K562 (cell line): ENCODE results near the gene S100A8. TPM values are rescaled to one million over a fixed set of nuclear protein-coding genes. Genes with fewer than 3 reads are reported as not detected.

Source experiments
- ARID3B ChIP-seq: fragments of 250-450 bp; sonication (Bioruptor Pico); IDR thresholded peaks from 2 replicates; pipeline ENCODE4 v1.4.0; 2020; ENCODE audit warnings: borderline replicate concordance
- BRCA1 ChIP-seq, 2 experiments: fragments of 450-650 bp in 1 of 2; sonication (generic) in 1 of 2; formaldehyde crosslinking in 1 of 2; IDR thresholded peaks; 2 replicates each; pipeline versions ENCODE4 v1.5.0 to v1.6.1; 2017 to 2020; ENCODE audit warnings: mild to moderate bottlenecking in 1 of 2, missing genetic modification reagents in 1 of 2
- CBX1 ChIP-seq: sonication (generic); IDR thresholded peaks from 2 replicates; pipeline ENCODE4 v1.6.1; 2016; ENCODE audit warnings: antibody characterized with exemption, low read depth, mild to moderate bottlenecking
- FOXA1 ChIP-seq: fragments of 450-650 bp; IDR thresholded peaks from 2 replicates; pipeline ENCODE4 v1.6.1; 2016; ENCODE audit warnings: mild to moderate bottlenecking, borderline replicate concordance
- GATAD2B ChIP-seq: fragments of 450-650 bp; IDR thresholded peaks from 2 replicates; pipeline ENCODE4 v1.6.1; 2017; ENCODE audit warnings: mild to moderate bottlenecking, borderline replicate concordance
- HOMEZ ChIP-seq: fragments of 250-450 bp; sonication (Bioruptor Pico); IDR thresholded peaks from 2 replicates; pipeline ENCODE4 v1.4.0; 2020; ENCODE audit warnings: mild to moderate bottlenecking, moderate library complexity
- POU5F1 ChIP-seq: fragments of 150-350 bp; IDR thresholded peaks from 2 replicates; pipeline ENCODE4 v1.6.1; 2014; ENCODE audit warnings: borderline replicate concordance, low read length, low read depth, mild to moderate bottlenecking; ENCODE audit not compliant: partially characterized antibody
- RAD21 ChIP-seq, 2 experiments: fragments of 250-450 bp in 1 of 2; fragments of 450-650 bp in 1 of 2; sonication (Bioruptor Pico) in 1 of 2; formaldehyde crosslinking in 1 of 2; IDR thresholded peaks in 1 of 2; conservative IDR thresholded peaks in 1 of 2; 2 replicates each; pipeline versions ENCODE4 v1.4.0 to v1.8.0; 2020 to 2022; ENCODE audit warnings: mild to moderate bottlenecking in 2 of 2, moderate library complexity in 1 of 2
- RBM25 ChIP-seq: fragments of 200-400 bp; formaldehyde crosslinking; IDR thresholded peaks from 2 replicates; pipeline ENCODE4 v1.6.1; 2018; ENCODE audit warnings: low read length, low read depth, moderate library complexity; ENCODE audit not compliant: severe bottlenecking
- SUPT5H ChIP-seq: fragments of 450-650 bp; IDR thresholded peaks from 2 replicates; pipeline ENCODE4 v1.6.1; 2016
- THAP7 ChIP-seq: fragments of 250-450 bp; sonication (Bioruptor Pico); IDR thresholded peaks from 2 replicates; pipeline ENCODE4 v1.5.0; 2021
- ZBTB43 ChIP-seq: sonication (generic); formaldehyde crosslinking; IDR thresholded peaks from 2 replicates; pipeline ENCODE4 v1.8.0; 2023; ENCODE audit warnings: mild to moderate bottlenecking, missing genetic modification reagents
- ZBTB49 ChIP-seq: sonication (generic); formaldehyde crosslinking; IDR thresholded peaks from 2 replicates; pipeline ENCODE4 v1.8.0; 2022; ENCODE audit warnings: missing genetic modification reagents, mild to moderate bottlenecking, borderline replicate concordance
- ZNF511 ChIP-seq: sonication (generic); formaldehyde crosslinking; IDR thresholded peaks from 2 replicates; pipeline ENCODE4 v1.8.0; 2022; ENCODE audit warnings: mild to moderate bottlenecking, missing genetic modification reagents
- ZNF695 ChIP-seq: fragments of 450-650 bp; formaldehyde crosslinking; IDR thresholded peaks from 2 replicates; pipeline ENCODE4 v1.4.0; 2020; ENCODE audit warnings: mild to moderate bottlenecking, moderate library complexity
- polyA plus RNA-seq, 8 experiments: library from polyadenylated mRNA; depleted of rRNA in 4 of 8; stranded (reverse) in 5 of 8; unstranded in 3 of 8; fragments of >200 nt; fragmentation: Nextera tagmentation in 2 of 8; fragmentation: Illumina TruSeq in 1 of 8; extraction: Ambion mirVana in 2 of 8; extraction: Trizol in 1 of 8; gene quantifications; 2 replicates each; pipeline versions ENCODE4 v1.2.1 to v1.2.3, GENCODE V29; 2011 to 2014; ENCODE audit warnings: inconsistent platforms in 1 of 8, missing spikeins in 1 of 8
- total RNA-seq, 7 experiments: library from RNA; depleted of rRNA in 6 of 7; stranded (reverse); fragments of >200 nt in 6 of 7; fragmentation: Illumina TruSeq in 2 of 7; extraction: Trizol in 2 of 7; gene quantifications; 2 replicates each; pipeline versions ENCODE4 v1.2.1 to v1.2.3, GENCODE V29; 2011 to 2021; ENCODE audit warnings: low replicate concordance in 1 of 7

S100A8 gene
- total and polyA plus RNA-seq, 9 of the 15 experiments (the other 6 are each of a cell fraction or from before 2014, with no cell fraction given): 0.15 to 0.60 TPM; not detected in 7

- TF ChIP-seq ZBTB49 (no peak), GATAD2B (no peak), CBX1 (no peak), SUPT5H (no peak), ZBTB43 (CRISPR knock-in tag) (no peak), FOXA1 (no peak), ZNF695 (CRISPR knock-in tag) (no peak), THAP7 (CRISPR knock-in tag) (no peak), RBM25 (no peak), ZNF511 (CRISPR knock-in tag) (no peak), POU5F1 (no peak), HOMEZ (CRISPR knock-in tag) (no peak), BRCA1 (IDR thresholded peaks at IDR 0.05) (no peak), BRCA1 (CRISPR knock-in tag; IDR thresholded peaks at IDR 0.05) (no peak), RAD21 (CRISPR knock-in tag; conservative IDR thresholded peaks at IDR 0.05 in 1 of 2, IDR thresholded peaks at IDR 0.05 in 1 of 2) (no peak), ARID3B (no peak)
Measured at GRCh38 chr1:153343811-153344717, 46.8 kb downstream of the S100A8 start (continued).
